HepG2 (cell line): Measurements from ENCODE around the gene IFNA8. TPM values are rescaled to one million over a fixed set of nuclear protein-coding genes. Genes with fewer than 3 reads are reported as not detected.
"Not testable (repeated sequence)": the region's sequence is repeated elsewhere in the genome, so short reads cannot be mapped to it uniquely, and the experiment has no call there.

Source experiments
- ATAC-seq: fragments of 200-7000 bp; cut with Tn5 transposase; 3 replicates; pipeline ENCODE4 v1.9.1; 2020; ENCODE audit warnings: mild to moderate bottlenecking, moderate library complexity
- BruUV-seq: library from RNA; stranded (reverse); fragments of 400-500 nt; replicated peaks from 2 replicates; lab custom pipeline; 2021; lab: Mats Ljungman, UMichigan
- CTCF ChIA-PET: fragments of 300-600 bp; formaldehyde crosslinking; extraction: SDS; loops from one replicate; lab custom pipeline; 2021; ENCODE audit warnings: low total read pairs, inconsistent platforms, low intra/inter-chr PET ratio; lab: Yijun Ruan, JAX
- POLR2A ChIA-PET: fragments of 350-600 bp; sonication (Branson Sonifier 250); formaldehyde crosslinking; loops from one replicate; lab custom pipeline; 2020; ENCODE audit warnings: antibody characterized with exemption, inconsistent platforms; lab: Yijun Ruan, JAX
- DNase-seq: peaks from one replicate; pipeline ENCODE4 v3.0.0-alpha.2; 2015; ENCODE audit warnings: low spot score
- FAIRE-seq: peaks from 3 replicates; lab custom pipeline; 2011; peaks lifted over from hg19 to GRCh38; lab: Jason Lieb, UNC
- H2AFZ ChIP-seq: one replicate; pipeline ENCODE4 v1.6.1; 2011; ENCODE audit warnings: low read length, inconsistent platforms
- H3K27ac ChIP-seq: fragments of 300-600 bp; 3 replicates; pipeline ENCODE4 v1.8.0; 2011; ENCODE audit warnings: mixed run types, mild to moderate bottlenecking, mixed read lengths, low read length, inconsistent platforms; ENCODE audit not compliant: insufficient read depth; ENCODE audit errors: extremely low read length
- H3K27me3 ChIP-seq, 2 experiments: fragments of 200-600 bp in 1 of 2; 2 replicates in 1 of 2; 3 replicates in 1 of 2; pipeline versions ENCODE4 v1.6.0 to v1.8.0; 2011; ENCODE audit warnings: low read length in 2 of 2, mild to moderate bottlenecking in 2 of 2, moderate library complexity in 2 of 2, inconsistent platforms in 1 of 2; ENCODE audit not compliant: insufficient read depth in 2 of 2, control insufficient read depth in 1 of 2
- H3K36me3 ChIP-seq, 2 experiments: fragments of 200-600 bp in 1 of 2; replicated peaks in 1 of 2; 2 replicates in 1 of 2; 3 replicates in 1 of 2; pipeline versions ENCODE4 v1.5.1 to v1.8.0; 2011; ENCODE audit warnings: low read length in 2 of 2, inconsistent platforms in 1 of 2; ENCODE audit not compliant: insufficient read depth in 2 of 2, control insufficient read depth in 1 of 2
- H3K4me1 ChIP-seq: 2 replicates; pipeline ENCODE4 v1.5.1; 2012; ENCODE audit warnings: low read length, inconsistent platforms; ENCODE audit not compliant: insufficient read depth
- H3K4me2 ChIP-seq: 2 replicates; pipeline ENCODE4 v1.6.0; 2011; ENCODE audit warnings: low read depth, low read length, inconsistent platforms
- H3K4me3 ChIP-seq, 3 experiments: fragments of 200-600 bp in 1 of 3; sonication (generic), shearing (Covaris generic) in 1 of 3; replicated peaks in 1 of 3; 2 replicates each; pipeline ENCODE4 v1.5.1; 2011 to 2016; ENCODE audit warnings: low read length in 3 of 3, inconsistent platforms in 2 of 3, low read depth in 2 of 3, mild to moderate bottlenecking in 2 of 3, control low read depth in 1 of 3, mixed read lengths in 1 of 3; ENCODE audit not compliant: insufficient read depth in 1 of 3
- H3K79me2 ChIP-seq: one replicate; pipeline ENCODE4 v1.6.1; 2011; ENCODE audit warnings: low read length, inconsistent platforms; ENCODE audit not compliant: insufficient read depth
- H3K9ac ChIP-seq: 2 replicates; pipeline ENCODE4 v1.6.0; 2011; ENCODE audit warnings: mild to moderate bottlenecking, low read depth, low read length, inconsistent platforms; ENCODE audit not compliant: insufficient read depth
- H3K9me3 ChIP-seq: 2 replicates; pipeline ENCODE4 v1.5.1; 2012; ENCODE audit warnings: mild to moderate bottlenecking, low read length
- H4K20me1 ChIP-seq: 2 replicates; pipeline ENCODE4 v1.6.0; 2011; ENCODE audit warnings: inconsistent platforms, mild to moderate bottlenecking, low read length, moderate library complexity; ENCODE audit not compliant: insufficient read depth
- ZNF572 ChIP-seq: sonication (generic); formaldehyde crosslinking; IDR thresholded peaks from 2 replicates; pipeline ENCODE4 v1.5.1; 2020; ENCODE audit warnings: mild to moderate bottlenecking, missing genetic modification reagents
- WGBS: methylation state at CpG from one replicate; pipeline ENCODE4 v1.1.6; 2017; ENCODE audit warnings: low lambda C conversion rate; 5-methylcytosine and 5-hydroxymethylcytosine counted together
- in situ Hi-C: cut with HindIII; loops from 2 replicates; pipeline ENCODE4 v1.10.0; 2017; ENCODE audit warnings: low pct_unique_long_range_greater_than_20kb; ENCODE audit not compliant: extremely low pct_ligation_motif_present
- intact Hi-C: fragments of 100-400 bp; cut with micrococcal nuclease; formaldehyde crosslinking; loops from one replicate; pipeline ENCODE4 v1.10.0; 2022; ENCODE audit not compliant: unreplicated experiment
- polyA plus RNA-seq, 8 experiments: library from polyadenylated mRNA; depleted of rRNA in 3 of 8; stranded (reverse) in 7 of 8; unstranded in 1 of 8; fragments of >200 nt; fragmentation: Illumina TruSeq in 4 of 8; extraction: Trizol in 4 of 8; gene quantifications; 2 replicates each; pipeline versions ENCODE4 v1.2.1 to v1.2.3, GENCODE V29; 2011 to 2016; ENCODE audit warnings: low read depth in 4 of 8, missing spikeins in 1 of 8, mixed read lengths in 1 of 8; ENCODE audit not compliant: insufficient read depth in 1 of 8
- total RNA-seq, 5 experiments: library from RNA; depleted of rRNA; stranded (reverse); fragments of >200 nt; fragmentation: Illumina TruSeq; extraction: Trizol; gene quantifications; 2 replicates each; pipeline ENCODE4 v1.2.3, GENCODE V29; 2016; ENCODE audit warnings: low read depth in 1 of 5
- TF ChIP-seq, protein P1 (sequence below): sonication (generic); formaldehyde crosslinking; IDR thresholded peaks from 2 replicates; pipeline ENCODE4 v1.5.0; 2020; ENCODE audit warnings: mild to moderate bottlenecking, missing genetic modification reagents, moderate library complexity
- TF ChIP-seq, protein P2 (sequence below): sonication (generic); formaldehyde crosslinking; IDR thresholded peaks from 2 replicates; pipeline ENCODE4 v1.4.0; 2020; ENCODE audit warnings: mild to moderate bottlenecking, missing genetic modification reagents, borderline replicate concordance

Gene IFNA8
- total and polyA plus RNA-seq, 2 of the 13 experiments (the other 11 are each of a cell fraction or from before 2014, with no cell fraction given) = not detected

DNA sequence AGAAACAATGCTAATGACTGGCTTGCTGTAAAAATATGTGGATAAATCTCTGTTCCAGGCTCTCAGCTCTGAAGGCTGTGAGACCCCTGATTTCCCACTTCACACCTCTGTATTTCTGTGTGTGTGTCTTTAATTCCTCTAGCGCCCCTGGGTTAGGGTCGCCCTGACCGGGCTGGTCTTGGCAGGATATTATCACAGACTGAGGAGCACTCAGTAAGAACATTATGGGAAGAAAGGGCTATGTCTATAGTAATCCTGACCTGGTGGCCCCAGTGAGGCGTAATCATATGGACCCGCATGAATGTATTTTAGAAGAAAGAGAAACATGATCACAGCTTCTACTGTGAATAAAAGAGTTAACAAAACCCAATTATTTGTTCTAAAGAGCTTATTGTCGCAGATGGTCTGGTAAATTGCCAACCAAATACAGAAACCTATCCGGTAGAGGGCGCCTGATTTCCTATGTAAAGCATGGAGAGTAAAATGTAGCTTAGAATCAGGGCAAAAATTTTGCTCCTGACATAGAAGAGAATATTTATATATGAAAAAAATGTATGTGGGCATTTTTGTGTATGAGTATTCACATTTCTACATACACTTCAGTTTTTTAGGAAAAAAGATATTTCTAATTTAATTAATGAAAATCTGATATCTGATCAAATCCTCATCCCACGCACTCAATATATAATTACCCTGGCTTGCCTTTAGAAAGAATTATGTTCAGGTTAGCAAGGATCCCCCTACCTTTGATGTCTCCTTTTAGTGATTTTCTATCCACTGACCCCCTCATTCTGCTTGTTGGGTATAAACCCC lies 25.5 kb downstream of the IFNA8 start:
- BruUV-seq = no TSS peak
- H3K9me3 ChIP-seq = no peaks in the 10 kb centered on the region
- no peak overlapping the region for H2AFZ ChIP-seq
- FAIRE-seq (no peak), ATAC-seq (peak; percentile 54; the same call in 1 of the 3 replicates), DNase-seq (peak; percentile 52)
- ChIA-PET POLR2A (interaction anchor here (0.7 kb wide), 1 partner anchor 99 kb away, joined by 3 read pairs; the partner anchor contains the start of gene KLHL9), CTCF (interaction anchor here (1.0 to 1.3 kb wide), 2 partner anchors 21 to 356 kb away, joined by 3 to 4 read pairs; no protein-coding TSS in a partner anchor)
- 10% methylated on average over 9 of the region's 9 CpGs for WGBS
- H4K20me1 ChIP-seq = no peaks in the 10 kb centered on the region
- H3K4me1 ChIP-seq = no peaks in the 10 kb centered on the region
- no peak overlapping the region for H3K4me2 ChIP-seq
- no peak overlapping the region for H3K27ac ChIP-seq
- no peaks in the 10 kb centered on the region for H3K79me2 ChIP-seq
- no peaks in the 10 kb centered on the region for H3K36me3 ChIP-seq
- TF ChIP-seq, protein P1, sequence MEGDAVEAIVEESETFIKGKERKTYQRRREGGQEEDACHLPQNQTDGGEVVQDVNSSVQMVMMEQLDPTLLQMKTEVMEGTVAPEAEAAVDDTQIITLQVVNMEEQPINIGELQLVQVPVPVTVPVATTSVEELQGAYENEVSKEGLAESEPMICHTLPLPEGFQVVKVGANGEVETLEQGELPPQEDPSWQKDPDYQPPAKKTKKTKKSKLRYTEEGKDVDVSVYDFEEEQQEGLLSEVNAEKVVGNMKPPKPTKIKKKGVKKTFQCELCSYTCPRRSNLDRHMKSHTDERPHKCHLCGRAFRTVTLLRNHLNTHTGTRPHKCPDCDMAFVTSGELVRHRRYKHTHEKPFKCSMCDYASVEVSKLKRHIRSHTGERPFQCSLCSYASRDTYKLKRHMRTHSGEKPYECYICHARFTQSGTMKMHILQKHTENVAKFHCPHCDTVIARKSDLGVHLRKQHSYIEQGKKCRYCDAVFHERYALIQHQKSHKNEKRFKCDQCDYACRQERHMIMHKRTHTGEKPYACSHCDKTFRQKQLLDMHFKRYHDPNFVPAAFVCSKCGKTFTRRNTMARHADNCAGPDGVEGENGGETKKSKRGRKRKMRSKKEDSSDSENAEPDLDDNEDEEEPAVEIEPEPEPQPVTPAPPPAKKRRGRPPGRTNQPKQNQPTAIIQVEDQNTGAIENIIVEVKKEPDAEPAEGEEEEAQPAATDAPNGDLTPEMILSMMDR (CRISPR knock-in tag) = peak; percentile 44
- TF ChIP-seq, protein P2, sequence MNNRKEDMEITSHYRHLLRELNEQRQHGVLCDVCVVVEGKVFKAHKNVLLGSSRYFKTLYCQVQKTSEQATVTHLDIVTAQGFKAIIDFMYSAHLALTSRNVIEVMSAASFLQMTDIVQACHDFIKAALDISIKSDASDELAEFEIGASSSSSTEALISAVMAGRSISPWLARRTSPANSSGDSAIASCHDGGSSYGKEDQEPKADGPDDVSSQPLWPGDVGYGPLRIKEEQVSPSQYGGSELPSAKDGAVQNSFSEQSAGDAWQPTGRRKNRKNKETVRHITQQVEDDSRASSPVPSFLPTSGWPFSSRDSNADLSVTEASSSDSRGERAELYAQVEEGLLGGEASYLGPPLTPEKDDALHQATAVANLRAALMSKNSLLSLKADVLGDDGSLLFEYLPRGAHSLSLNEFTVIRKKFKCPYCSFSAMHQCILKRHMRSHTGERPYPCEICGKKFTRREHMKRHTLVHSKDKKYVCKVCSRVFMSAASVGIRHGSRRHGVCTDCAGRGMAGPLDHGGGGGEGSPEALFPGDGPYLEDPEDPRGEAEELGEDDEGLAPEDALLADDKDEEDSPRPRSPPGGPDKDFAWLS (CRISPR knock-in tag) = no peak
- no peak for TF ChIP-seq ZNF572 (CRISPR knock-in tag)
- intact Hi-C loops = loop anchor here (2.0 kb wide), 1 partner anchor 20 kb away; no protein-coding TSS in a partner anchor
- H3K27me3 ChIP-seq = no peaks in the 10 kb centered on the region
- H3K9ac ChIP-seq = no peak overlapping the region
- in situ Hi-C loops = no loop called here
- H3K4me3 ChIP-seq = no peak overlapping the region

GRCh38 chr9:21435015-21435383 lies 26.1 kb downstream of the IFNA8 start:
- ChIA-PET CTCF (interaction anchor here (1.3 kb wide), 1 partner anchor 21 kb away, joined by 4 read pairs; no protein-coding TSS in a partner anchor), POLR2A (interaction anchor here (0.7 kb wide), 1 partner anchor 100 kb away, joined by 3 read pairs; the partner anchor contains the start of gene KLHL9)
- DNase-seq, H3K9me3 ChIP-seq, H4K20me1 ChIP-seq, H3K36me3 ChIP-seq, H3K9ac ChIP-seq, H3K4me1 ChIP-seq, H2AFZ ChIP-seq, FAIRE-seq, H3K27me3 ChIP-seq, H3K27ac ChIP-seq, BruUV-seq, H3K79me2 ChIP-seq, ATAC-seq, in situ Hi-C loops, H3K4me2 ChIP-seq, H3K4me3 ChIP-seq: not testable (repeated sequence)
- intact Hi-C loops = loop anchor here (2.0 kb wide), 1 partner anchor 20 kb away; no protein-coding TSS in a partner anchor
- 9% methylated on average over 5 of the region's 7 CpGs for WGBS
